BLaER1 treated with 17β-estradiol and CSF1 and Interleukin-3, amounts not matched to agents 10 nM and 100 nM (cell line): ENCODE measurements around the gene C6orf136.

Source experiments
- H3K27ac ChIP-seq, 11 experiments: shearing (Covaris generic); formaldehyde crosslinking; 2 replicates each; pipeline ENCODE4 v1.8.1; 2022
- H3K27me3 ChIP-seq, 11 experiments: shearing (Covaris generic); formaldehyde crosslinking; 2 replicates each; pipeline ENCODE4 v1.8.1; 2022
- H3K36me3 ChIP-seq, 11 experiments: shearing (Covaris generic); formaldehyde crosslinking; 2 replicates each; pipeline ENCODE4 v1.8.1; 2022
- H3K4me1 ChIP-seq, 10 experiments: shearing (Covaris generic); formaldehyde crosslinking; 2 replicates each; pipeline ENCODE4 v1.8.1; 2022
- H3K4me2 ChIP-seq, 11 experiments: shearing (Covaris generic); formaldehyde crosslinking; 2 replicates each; pipeline ENCODE4 v1.8.1; 2022
- H3K4me3 ChIP-seq, 10 experiments: shearing (Covaris generic); formaldehyde crosslinking; 2 replicates each; pipeline ENCODE4 v1.8.1; 2022
- H3K9ac ChIP-seq, 11 experiments: shearing (Covaris generic); formaldehyde crosslinking; 2 replicates each; pipeline ENCODE4 v1.8.1; 2022
- H3K9me3 ChIP-seq, 11 experiments: shearing (Covaris generic); formaldehyde crosslinking; replicated peaks in 1 of 11; 2 replicates each; pipeline ENCODE4 v1.8.1; 2022
- H4K20me1 ChIP-seq, 11 experiments: shearing (Covaris generic); formaldehyde crosslinking; 2 replicates each; pipeline ENCODE4 v1.8.1; 2022
- Cebpa-rat ChIP-seq, 11 experiments: shearing (Covaris generic); IDR thresholded peaks; 2 replicates each; pipeline ENCODE4 v1.8.1; 2022

C6orf136 gene

DNA sequence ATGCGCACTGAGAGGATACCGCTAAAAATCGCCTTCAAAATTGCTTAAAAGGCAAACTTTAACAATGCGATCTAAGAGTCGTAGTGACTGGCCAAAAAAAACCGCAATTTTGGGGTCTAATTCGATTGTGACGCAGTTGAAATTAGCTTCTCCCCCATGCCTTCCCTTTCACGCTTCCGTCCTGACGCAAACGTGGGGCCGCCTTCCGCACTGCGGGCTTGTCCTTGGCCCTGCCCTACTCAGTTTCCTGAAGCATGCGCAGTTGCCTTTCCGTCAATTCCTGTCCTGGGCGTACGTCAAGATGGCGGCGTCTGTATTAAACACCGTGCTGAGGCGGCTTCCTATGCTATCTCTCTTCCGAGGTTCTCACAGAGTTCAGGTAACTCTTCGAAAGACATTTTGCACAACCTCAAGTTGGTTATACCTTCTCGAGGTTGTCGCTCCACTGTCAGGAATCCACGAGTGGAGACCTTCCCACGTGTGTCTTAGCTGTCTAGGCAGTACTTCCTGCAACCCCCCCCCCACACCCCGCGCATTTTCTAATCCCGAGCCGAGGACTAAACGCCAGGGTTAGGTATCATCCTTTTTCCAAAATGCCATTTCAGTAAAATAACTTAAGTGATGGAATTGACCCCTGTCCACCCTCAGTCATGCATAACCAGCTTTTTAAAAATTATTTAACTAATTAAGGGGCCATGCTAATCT is 29.2 kb upstream of the C6orf136 start, which contains the start of gene MRPS18B:
TSS of gene MRPS18B (plus strand) at position 276 of the 705 bp plus-strand sequence. CDS start at position 302, 26 bp downstream.
- TF ChIP-seq Cebpa-rat (IDR thresholded peaks at IDR 0.05) = no peak
- peak within 1 kb of the TSS; percentile 97 to 99 (median 99) for H3K9ac ChIP-seq
- peak within 1 kb of the TSS; percentile 71 to 92 (median 84) for H3K4me3 ChIP-seq
- H4K20me1 ChIP-seq = peaks cover 5 to 21% (median 21%) of the 10 kb centered on the region in 11 experiments
- H3K4me2 ChIP-seq = peak within 1 kb of the TSS; percentile 87 to 99 (median 96)
- H3K27ac ChIP-seq = peak within 1 kb of the TSS; percentile 96 to 99 (median 98)
- no peaks in the 10 kb centered on the region for H3K27me3 ChIP-seq
- no peaks in the 10 kb centered on the region; a peak in 1 of 22 replicates for H3K9me3 ChIP-seq
- peaks cover 30 to 35% (median 33%) of the 10 kb centered on the region in 10 experiments for H3K4me1 ChIP-seq
- peaks cover 47 to 73% (median 60%) of the 10 kb centered on the region in 11 experiments for H3K36me3 ChIP-seq

DNA sequence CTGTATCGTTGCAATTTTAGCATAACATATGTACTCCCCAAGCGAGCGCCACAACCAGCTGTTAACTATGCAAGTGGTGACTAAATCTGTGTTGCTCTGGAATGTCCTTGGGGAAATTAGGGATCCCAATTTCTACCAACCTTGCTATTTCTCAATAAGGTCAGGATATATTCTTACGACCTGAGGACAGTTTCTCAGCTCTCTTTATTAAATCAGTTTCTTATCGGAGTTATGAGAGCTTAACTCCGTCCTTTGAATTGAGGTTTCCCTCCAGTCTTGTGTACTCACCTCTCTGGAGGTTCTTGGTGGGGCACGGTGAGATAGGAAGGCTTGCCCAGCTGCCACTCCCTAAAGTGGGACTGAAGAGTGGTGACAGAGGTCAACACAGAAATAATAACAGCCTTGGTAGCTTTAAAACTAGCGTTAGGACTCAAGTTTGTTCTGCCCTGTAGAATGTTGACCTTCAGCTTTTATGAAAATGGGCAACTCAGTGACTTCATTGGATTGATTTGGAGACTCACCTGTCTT is 28.6 kb upstream of the C6orf136 start:
- H3K9ac ChIP-seq = peak overlapping the region; percentile 97 to 99 (median 99)
- no peaks in the 10 kb centered on the region for H3K27me3 ChIP-seq
- peaks cover 54 to 73% (median 64%) of the 10 kb centered on the region in 11 experiments for H3K36me3 ChIP-seq

DNA sequence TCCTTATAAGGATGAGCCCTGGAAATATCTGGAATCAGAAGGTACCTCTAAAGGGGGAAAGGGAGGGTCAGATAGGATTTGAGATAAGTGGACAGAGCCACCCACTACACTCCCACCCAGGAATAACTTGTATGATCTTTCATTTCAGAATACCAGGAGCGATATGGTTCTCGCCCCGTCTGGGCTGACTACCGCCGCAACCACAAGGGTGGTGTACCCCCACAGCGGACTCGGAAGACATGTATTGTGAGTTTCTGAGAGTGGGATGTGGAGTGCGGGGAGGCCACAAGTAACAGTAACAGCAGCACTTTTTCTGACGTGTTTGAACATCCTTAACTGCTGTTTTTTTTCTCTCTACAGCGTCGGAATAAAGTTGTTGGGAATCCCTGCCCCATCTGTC is 27.4 kb upstream of the C6orf136 start:
- H3K9ac ChIP-seq = peak overlapping the region in 9 of 11 experiments; percentile 31 to 99 (median 99); a peak in 12 of 22 replicates
- peaks cover 63 to 73% (median 66%) of the 10 kb centered on the region in 11 experiments for H3K36me3 ChIP-seq
- H3K4me1 ChIP-seq = peaks cover 11 to 17% (median 14%) of the 10 kb centered on the region in 10 experiments

More for the DNA sequence above, 28.6 kb upstream of the C6orf136 start:
- TF ChIP-seq Cebpa-rat (IDR thresholded peaks at IDR 0.05) = no peak
- H3K4me1 ChIP-seq = peaks cover 23 to 29% (median 27%) of the 10 kb centered on the region in 10 experiments
- peaks cover 5 to 15% (median 14%) of the 10 kb centered on the region in 11 experiments; a peak in 21 of 22 replicates for H4K20me1 ChIP-seq
- H3K9me3 ChIP-seq = no peaks in the 10 kb centered on the region; a peak in 1 of 22 replicates
- peak overlapping the region; percentile 65 to 92 (median 74) for H3K4me3 ChIP-seq
- peak overlapping the region; percentile 82 to 99 (median 94) for H3K4me2 ChIP-seq
- H3K27ac ChIP-seq = peak overlapping the region; percentile 96 to 99 (median 98)

DNA sequence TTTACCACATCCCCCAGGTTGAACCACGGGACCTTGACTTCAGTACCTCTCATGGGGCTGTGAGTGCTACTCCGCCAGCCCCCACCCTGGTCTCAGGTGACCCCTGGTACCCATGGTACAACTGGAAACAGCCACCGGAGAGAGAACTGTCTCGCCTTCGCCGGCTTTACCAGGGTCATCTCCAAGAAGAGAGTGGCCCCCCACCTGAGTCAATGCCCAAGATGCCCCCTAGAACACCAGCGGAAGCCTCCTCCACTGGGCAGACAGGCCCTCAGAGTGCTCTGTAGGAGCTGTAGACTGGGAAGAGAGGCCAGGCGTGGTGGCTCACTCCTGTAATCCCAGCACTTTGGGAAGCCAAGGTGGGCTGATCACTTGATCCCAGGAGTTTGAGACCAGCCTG is 21.4 kb upstream of the C6orf136 start:
- Histone ChIP-seq H4K20me1 (no peaks in the 10 kb centered on the region; a peak in 1 of 22 replicates), H3K27ac (peak overlapping the region in 1 of 11 experiments; percentile 84; a peak in 1 of 22 replicates), H3K27me3 (no peaks in the 10 kb centered on the region), H3K9ac (peak overlapping the region in 8 of 11 experiments; percentile 1 to 92 (median 87); a peak in 5 of 22 replicates), H3K4me2 (peak overlapping the region in 3 of 11 experiments; percentile 94 to 97 (median 97); a peak in 4 of 22 replicates), H3K4me1 (peaks cover 20 to 37% (median 27%) of the 10 kb centered on the region in 10 experiments), H3K9me3 (no peaks in the 10 kb centered on the region), H3K4me3 (no peak overlapping the region), H3K36me3 (peaks cover 79 to 89% (median 85%) of the 10 kb centered on the region in 11 experiments)
- no peak for TF ChIP-seq Cebpa-rat (IDR thresholded peaks at IDR 0.05)

More for the DNA sequence above, 27.4 kb upstream of the C6orf136 start:
- H4K20me1 ChIP-seq = peaks cover 1 to 2% (median 2%) of the 10 kb centered on the region in 11 experiments; a peak in 20 of 22 replicates
- H3K4me2 ChIP-seq = peak overlapping the region in 8 of 11 experiments; percentile 87 to 99 (median 94); a peak in 8 of 22 replicates
- no peaks in the 10 kb centered on the region; a peak in 1 of 22 replicates for H3K9me3 ChIP-seq
- no peak overlapping the region for H3K4me3 ChIP-seq
- no peak for TF ChIP-seq Cebpa-rat (IDR thresholded peaks at IDR 0.05)
- peak overlapping the region in 2 of 11 experiments; percentile 13 to 98; a peak in 3 of 22 replicates for H3K27ac ChIP-seq
- H3K27me3 ChIP-seq = no peaks in the 10 kb centered on the region

DNA sequence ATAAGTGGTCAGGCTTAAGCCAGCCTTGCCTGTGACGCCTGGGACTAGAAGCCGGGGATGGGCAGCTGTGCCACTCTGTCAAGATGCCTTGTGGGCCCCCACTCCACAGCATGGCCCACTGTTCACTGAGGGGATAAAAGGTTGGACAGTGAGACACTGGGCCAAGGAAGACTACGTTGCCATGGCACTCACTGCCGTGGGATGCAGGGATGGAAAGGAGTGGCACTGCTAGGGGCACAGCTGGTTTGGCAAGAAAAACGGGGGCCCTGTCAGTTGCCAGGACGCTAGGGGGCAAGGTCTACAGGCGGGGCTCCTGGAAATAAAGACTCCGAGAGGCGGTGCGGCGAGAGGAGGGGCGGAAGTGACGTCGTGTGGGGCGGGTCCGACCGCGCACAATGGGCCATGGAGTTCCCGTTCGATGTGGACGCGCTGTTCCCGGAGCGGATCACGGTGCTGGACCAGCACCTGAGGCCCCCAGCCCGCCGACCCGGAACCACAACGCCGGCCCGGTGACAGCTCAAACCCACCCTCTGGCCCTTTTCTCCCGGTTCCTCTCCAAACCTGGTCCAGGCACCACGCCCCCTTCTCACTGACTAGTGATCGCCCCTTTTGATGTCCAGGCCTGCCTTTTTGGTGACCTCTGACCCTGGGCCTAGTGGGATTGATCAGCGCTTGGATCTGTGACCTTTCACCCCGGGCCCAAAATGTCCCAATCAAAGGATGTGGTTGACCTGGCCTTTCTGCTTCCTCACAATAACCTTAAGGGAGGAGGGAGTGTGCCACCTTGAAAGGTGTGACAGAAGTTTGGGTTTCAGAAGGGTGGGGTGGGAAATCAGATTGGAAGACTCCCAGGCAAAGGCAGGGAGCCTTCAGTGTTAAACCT is 20.2 kb upstream of the C6orf136 start, which contains the start of gene ATAT1:
TSS of gene ATAT1 (plus strand) at position 391 of the 883 bp plus-strand sequence.
- Histone ChIP-seq H4K20me1 (no peaks in the 10 kb centered on the region; a peak in 1 of 22 replicates), H3K36me3 (peaks cover 79 to 89% (median 85%) of the 10 kb centered on the region in 11 experiments), H3K4me2 (peak within 1 kb of the TSS; percentile 90 to 100 (median 97)), H3K9ac (peak within 1 kb of the TSS; percentile 81 to 92 (median 89)), H3K4me3 (peak within 1 kb of the TSS; percentile 61 to 87 (median 76)), H3K27me3 (no peaks in the 10 kb centered on the region), H3K27ac (peak within 1 kb of the TSS; percentile 52 to 92 (median 84); a peak in 21 of 22 replicates), H3K9me3 (no peaks in the 10 kb centered on the region), H3K4me1 (peaks cover 20 to 37% (median 27%) of the 10 kb centered on the region in 10 experiments)
- no peak for TF ChIP-seq Cebpa-rat (IDR thresholded peaks at IDR 0.05)

DNA sequence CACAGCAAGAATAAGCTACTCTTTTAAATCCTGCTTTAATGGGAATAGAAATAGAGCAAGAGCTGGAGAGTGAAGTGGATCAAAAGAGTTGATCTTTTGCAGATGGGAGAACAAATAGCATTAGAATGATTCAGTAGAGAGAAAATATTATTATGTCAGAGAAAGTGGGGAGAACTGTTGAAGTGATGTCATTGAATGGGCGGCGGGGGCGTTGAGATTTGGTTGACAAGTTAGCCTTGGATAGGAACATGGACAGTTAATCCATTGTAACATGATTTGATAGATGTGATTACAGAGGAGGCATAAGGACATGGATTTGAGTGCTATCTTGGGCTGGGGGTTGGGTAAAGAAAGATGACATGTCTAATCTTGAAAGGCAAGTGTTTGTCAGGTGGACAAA is 11.1 kb upstream of the C6orf136 start:
- no peaks in the 10 kb centered on the region for H3K9me3 ChIP-seq
- no peak overlapping the region for H3K4me2 ChIP-seq
- peaks cover 0 to 6% (median 0%) of the 10 kb centered on the region in 10 experiments; a peak in 5 of 20 replicates for H3K4me1 ChIP-seq
- H3K9ac ChIP-seq = no peak overlapping the region
- no peak for TF ChIP-seq Cebpa-rat (IDR thresholded peaks at IDR 0.05)
- H3K27me3 ChIP-seq = no peaks in the 10 kb centered on the region
- H3K27ac ChIP-seq = no peak overlapping the region
- no peak overlapping the region for H3K4me3 ChIP-seq
- peaks cover 0 to 7% (median 0%) of the 10 kb centered on the region in 11 experiments; a peak in 1 of 22 replicates for H4K20me1 ChIP-seq
- peaks cover 41 to 99% (median 89%) of the 10 kb centered on the region in 11 experiments for H3K36me3 ChIP-seq

DNA sequence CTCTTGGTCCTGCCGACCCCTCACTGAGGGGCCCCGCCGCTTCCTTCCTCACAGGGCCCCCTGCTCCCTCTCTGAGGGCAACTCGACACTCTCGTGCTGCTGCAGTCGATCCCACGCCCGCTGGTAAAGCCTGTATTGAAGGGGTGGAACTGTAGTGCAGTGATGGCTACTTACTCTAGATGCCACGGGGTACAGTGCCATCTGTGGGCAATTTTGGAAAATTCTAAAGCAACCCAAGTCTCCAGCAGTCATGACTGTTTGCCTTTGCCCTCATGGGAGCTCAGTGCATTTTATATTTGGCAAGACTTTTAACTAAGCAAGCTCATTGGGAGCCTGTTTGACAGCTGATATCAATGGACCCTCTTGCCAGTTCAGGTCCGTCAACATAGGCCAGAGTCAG is 6.5 kb upstream of the C6orf136 start:
- no peak overlapping the region for H3K4me3 ChIP-seq
- no peaks in the 10 kb centered on the region for H3K9me3 ChIP-seq
- H3K9ac ChIP-seq = peak overlapping the region in 6 of 11 experiments; percentile 1 to 28 (median 20); a peak in 4 of 22 replicates
- TF ChIP-seq Cebpa-rat (IDR thresholded peaks at IDR 0.05) = no peak
- H3K27ac ChIP-seq = no peak overlapping the region
- H3K36me3 ChIP-seq = peaks cover 26 to 97% (median 86%) of the 10 kb centered on the region in 11 experiments
- no peaks in the 10 kb centered on the region for H3K27me3 ChIP-seq
- H3K4me1 ChIP-seq = peaks cover 0 to 33% (median 14%) of the 10 kb centered on the region in 10 experiments; a peak in 15 of 20 replicates
- H4K20me1 ChIP-seq = peaks cover 0 to 24% (median 0%) of the 10 kb centered on the region in 11 experiments; a peak in 4 of 22 replicates
- H3K4me2 ChIP-seq = no peak overlapping the region

DNA sequence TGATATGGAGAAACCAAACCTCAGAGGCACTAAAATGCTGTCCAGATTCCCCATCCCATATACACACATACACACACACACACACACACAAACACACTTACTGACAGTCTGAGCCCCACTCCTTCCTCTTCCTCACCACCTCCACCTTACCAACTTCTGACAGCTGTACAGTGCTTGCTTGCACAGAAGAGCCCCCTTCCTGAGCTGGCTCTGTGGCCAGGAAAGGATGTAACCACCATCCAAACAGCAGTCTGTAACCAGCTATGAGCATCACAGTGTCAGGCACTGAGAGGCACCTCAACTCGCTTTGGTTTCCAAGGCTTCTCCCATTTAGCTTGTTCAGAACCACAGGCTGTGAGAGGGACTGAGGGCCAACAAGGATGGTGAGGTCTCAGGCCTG is 5.9 kb upstream of the C6orf136 start:
- no peaks in the 10 kb centered on the region for H3K27me3 ChIP-seq
- H3K9ac ChIP-seq = peak overlapping the region in 7 of 11 experiments; percentile 9 to 53 (median 24); a peak in 6 of 22 replicates
- no peak overlapping the region; a peak in 1 of 22 replicates for H3K27ac ChIP-seq
- TF ChIP-seq Cebpa-rat (IDR thresholded peaks at IDR 0.05) = no peak
- no peak overlapping the region for H3K4me2 ChIP-seq
- H3K4me3 ChIP-seq = no peak overlapping the region
- peaks cover 0 to 24% (median 0%) of the 10 kb centered on the region in 11 experiments; a peak in 5 of 22 replicates for H4K20me1 ChIP-seq
- H3K9me3 ChIP-seq = no peaks in the 10 kb centered on the region
- H3K4me1 ChIP-seq = peaks cover 4 to 39% (median 19%) of the 10 kb centered on the region in 10 experiments; a peak in 19 of 20 replicates
- H3K36me3 ChIP-seq = peaks cover 26 to 97% (median 86%) of the 10 kb centered on the region in 11 experiments
